Adrenal gland (tissue), 12 donors: ENCODE measurements around the gene TFDP2. TPM values are rescaled to one million over a fixed set of nuclear protein-coding genes. Genes with fewer than 3 reads are reported as not detected.

ENCODE experiments used
- DNase-seq, 7 donors: peaks; one replicate each; pipeline ENCODE4 v3.0.0-alpha.2; 2019 to 2020
- H3K27ac ChIP-seq, 5 donors: fragments of 200-600 bp; sonication (generic) in 4 of 5; 1 replicate in 3 of 5; 2 replicates in 2 of 5; pipeline versions ENCODE4 v1.5.1 to v1.8.0; 2016 to 2020; ENCODE audit warnings: mild to moderate bottlenecking in 1 of 5
- H3K27me3 ChIP-seq: fragments of 200-600 bp; 2 replicates; pipeline ENCODE4 v1.8.0; 2021
- H3K36me3 ChIP-seq, 2 donors: fragments of 200-600 bp; replicated peaks in 1 of 2; 1 replicate in 1 of 2; 2 replicates in 1 of 2; pipeline versions ENCODE4 v1.5.1 to v1.8.0; 2018 to 2022
- H3K4me1 ChIP-seq, 2 donors: fragments of 200-600 bp; replicated peaks in 1 of 2; 1 replicate in 1 of 2; 2 replicates in 1 of 2; pipeline versions ENCODE4 v1.5.1 to v1.8.0; 2018 to 2021
- H3K4me3 ChIP-seq, 4 donors: fragments of 200-600 bp; sonication (generic) in 3 of 4; one replicate each; pipeline ENCODE4 v1.5.1; 2016 to 2018
- H3K9me3 ChIP-seq, 3 donors: fragments of 200-600 bp; sonication (generic) in 1 of 3; replicated peaks in 1 of 3; 1 replicate in 2 of 3; 2 replicates in 1 of 3; pipeline versions ENCODE4 v1.5.1 to v1.8.0; 2016 to 2021
- POLR2A ChIP-seq, 2 donors: fragments of 450-650 bp; IDR thresholded peaks; one replicate each; pipeline ENCODE4 v1.6.1; 2017; ENCODE audit warnings: antibody characterized with exemption in 2 of 2, mild to moderate bottlenecking in 2 of 2, moderate library complexity in 1 of 2
- WGBS, 4 donors: extraction: QIAGEN DNeasy Blood & Tissue Kit in 2 of 4; methylation state at CpG; one replicate each; pipeline versions ENCODE4 v1.1.5 to v1.1.7; 2013 to 2017; 5-methylcytosine and 5-hydroxymethylcytosine counted together
- intact Hi-C, 2 donors: fragments of 100-400 bp; cut with DNase I; formaldehyde crosslinking; loops; one replicate each; pipeline versions ENCODE4 v1.14.1 to v1.15.0; 2022 to 2023
- polyA plus RNA-seq, 3 donors: library from polyadenylated mRNA; stranded (reverse); fragments of 200-250 nt in 2 of 3; fragments of 350-450 nt in 1 of 3; fragmentation: Illumina TruSeq in 1 of 3; extraction: RNeasy Lipid Tissue Mini Kit (QIAGEN cat#74804) in 1 of 3; gene quantifications; one replicate each; pipeline ENCODE4 v1.2.3, GENCODE V29; 2013 to 2014
- total RNA-seq, 9 donors: library from RNA; depleted of rRNA in 4 of 9; stranded (reverse); fragments of >200 nt in 4 of 9; fragments of 120-200 nt in 1 of 9; fragmentation: NEBNext Ultra II Directional in 1 of 9; extraction: Animal tissue kit (Norgen Biotek cat#: 25700) in 1 of 9; gene quantifications; one replicate each; pipeline versions ENCODE4 v1.1.0 to v1.2.4, GENCODE V29; 2013 to 2023
- TF ChIP-seq, protein P1 (sequence below), 6 experiments: fragments of 450-650 bp in 4 of 6; fragments of 200-600 bp in 2 of 6; sonication (generic) in 1 of 6; IDR thresholded peaks; 1 replicate in 5 of 6; 2 replicates in 1 of 6; pipeline versions ENCODE4 v1.5.1 to v1.8.0; 2016 to 2021; ENCODE audit warnings: antibody characterized with exemption in 6 of 6, mild to moderate bottlenecking in 2 of 6, moderate library complexity in 1 of 6
- donor health status: healthy with polysubstance abuse.
- donor health status: Bipolar disorder and iron deficiency.
- donor health status: DM: yes; HTN: yes; CAD: no.
- donor health status: DM: no; HTN: no; CAD: no.
- donor health status: DM: no; HTN: no; CAD: no.
- donor health status: DM: yes; HTN: yes; CAD: no.

Gene TFDP2
- total and polyA plus RNA-seq, 12 donors, result 11.8 to 165 (median 62.0) TPM

DNA sequence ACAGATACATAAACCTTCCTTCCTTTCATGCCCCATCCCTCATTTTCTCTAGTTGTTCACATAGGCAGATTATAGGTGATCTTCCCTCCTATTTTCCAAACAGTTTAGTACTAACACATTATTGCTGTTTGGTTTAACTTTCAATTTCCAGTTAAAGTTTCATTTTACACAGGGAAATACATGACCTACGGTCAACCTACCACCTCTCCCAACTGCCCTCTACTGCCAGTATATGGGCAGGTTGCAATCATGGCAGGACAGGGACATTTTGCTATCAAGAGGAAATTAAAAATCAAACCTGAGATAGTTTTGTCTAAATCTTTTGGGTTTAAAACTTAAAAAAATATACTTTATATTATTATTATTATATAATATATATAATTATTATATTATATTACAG is 26.1 kb upstream of the TFDP2 start:
- peaks cover 0 to 35% of the 10 kb centered on the region in 2 donors for H3K36me3 ChIP-seq
- H3K4me1 ChIP-seq, result no peaks in the 10 kb centered on the region
- WGBS, 4 donors, result 82 to 100% (median 87%) methylated on average over 1 of the region's 1 CpG
- DNase-seq, result no peak
- no peaks in the 10 kb centered on the region for H3K9me3 ChIP-seq
- intact Hi-C loops, result no loop called here
- no peaks in the 10 kb centered on the region for H3K27me3 ChIP-seq
- no peak overlapping the region for H3K27ac ChIP-seq
- no peak for TF ChIP-seq POLR2A (IDR thresholded peaks at IDR 0.05)
- TF ChIP-seq, protein P1, sequence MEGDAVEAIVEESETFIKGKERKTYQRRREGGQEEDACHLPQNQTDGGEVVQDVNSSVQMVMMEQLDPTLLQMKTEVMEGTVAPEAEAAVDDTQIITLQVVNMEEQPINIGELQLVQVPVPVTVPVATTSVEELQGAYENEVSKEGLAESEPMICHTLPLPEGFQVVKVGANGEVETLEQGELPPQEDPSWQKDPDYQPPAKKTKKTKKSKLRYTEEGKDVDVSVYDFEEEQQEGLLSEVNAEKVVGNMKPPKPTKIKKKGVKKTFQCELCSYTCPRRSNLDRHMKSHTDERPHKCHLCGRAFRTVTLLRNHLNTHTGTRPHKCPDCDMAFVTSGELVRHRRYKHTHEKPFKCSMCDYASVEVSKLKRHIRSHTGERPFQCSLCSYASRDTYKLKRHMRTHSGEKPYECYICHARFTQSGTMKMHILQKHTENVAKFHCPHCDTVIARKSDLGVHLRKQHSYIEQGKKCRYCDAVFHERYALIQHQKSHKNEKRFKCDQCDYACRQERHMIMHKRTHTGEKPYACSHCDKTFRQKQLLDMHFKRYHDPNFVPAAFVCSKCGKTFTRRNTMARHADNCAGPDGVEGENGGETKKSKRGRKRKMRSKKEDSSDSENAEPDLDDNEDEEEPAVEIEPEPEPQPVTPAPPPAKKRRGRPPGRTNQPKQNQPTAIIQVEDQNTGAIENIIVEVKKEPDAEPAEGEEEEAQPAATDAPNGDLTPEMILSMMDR (IDR thresholded peaks at IDR 0.05), result no peak
- no peak overlapping the region for H3K4me3 ChIP-seq

DNA sequence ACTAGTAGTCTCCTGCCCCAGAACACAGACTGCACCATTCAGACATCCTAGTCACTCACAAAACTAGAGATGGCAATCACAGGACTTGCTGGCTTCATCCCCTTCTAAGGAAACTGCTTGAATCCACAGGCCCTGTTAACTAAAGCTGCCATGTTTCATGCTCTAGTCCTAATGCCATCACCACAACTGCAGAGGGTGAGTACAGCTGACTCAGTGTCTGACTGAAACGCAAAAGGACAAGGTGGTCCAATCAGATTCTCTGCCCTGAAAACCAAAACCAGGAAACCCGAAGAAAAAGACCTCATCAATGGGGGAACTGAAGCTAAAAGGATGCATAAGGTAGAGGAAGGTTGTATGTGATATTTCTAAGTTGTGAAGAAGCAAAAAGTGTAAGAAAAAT is 25.2 kb upstream of the TFDP2 start:
- 80 to 91% (median 88%) methylated on average over 2 of the region's 2 CpGs for WGBS, 4 donors
- H3K4me3 ChIP-seq, result no peak overlapping the region
- H3K9me3 ChIP-seq, result no peaks in the 10 kb centered on the region
- peaks cover 0 to 35% of the 10 kb centered on the region in 2 donors for H3K36me3 ChIP-seq
- DNase-seq, result no peak
- intact Hi-C loops, result no loop called here
- no peak for TF ChIP-seq POLR2A (IDR thresholded peaks at IDR 0.05)
- TF ChIP-seq, protein P1 (IDR thresholded peaks at IDR 0.05), result no peak
- H3K27ac ChIP-seq, result no peak overlapping the region
- no peaks in the 10 kb centered on the region for H3K27me3 ChIP-seq
- no peaks in the 10 kb centered on the region for H3K4me1 ChIP-seq

DNA sequence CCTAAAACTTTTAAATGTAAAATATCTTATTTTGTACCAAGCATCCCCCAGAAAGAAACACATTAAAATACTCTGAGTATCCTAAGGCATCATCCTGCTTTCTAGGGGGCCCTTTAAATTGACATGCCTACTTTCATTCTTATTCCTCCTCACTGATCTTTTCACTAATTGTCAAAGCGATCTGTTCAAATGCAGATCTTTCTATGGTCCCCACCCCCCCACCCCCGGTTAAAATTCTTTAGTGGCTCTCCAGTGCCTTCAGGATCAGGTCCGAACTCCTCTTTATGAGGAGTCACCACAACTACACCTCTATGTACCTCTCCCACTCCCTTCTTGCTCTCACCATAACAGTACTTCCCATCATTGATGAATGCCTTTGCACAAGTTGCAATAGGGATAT is 19.2 kb upstream of the TFDP2 start:
- 78 to 89% (median 81%) methylated on average over 3 of the region's 3 CpGs for WGBS, 4 donors
- peaks cover 0 to 23% of the 10 kb centered on the region in 2 donors for H3K36me3 ChIP-seq
- no peaks in the 10 kb centered on the region for H3K4me1 ChIP-seq
- intact Hi-C loops, result no loop called here
- TF ChIP-seq POLR2A (IDR thresholded peaks at IDR 0.05), result no peak
- TF ChIP-seq, protein P1 (IDR thresholded peaks at IDR 0.05), result no peak
- H3K27ac ChIP-seq, result no peak overlapping the region
- no peaks in the 10 kb centered on the region for H3K27me3 ChIP-seq
- H3K9me3 ChIP-seq, result no peaks in the 10 kb centered on the region
- no peak overlapping the region for H3K4me3 ChIP-seq
- DNase-seq, result no peak

DNA sequence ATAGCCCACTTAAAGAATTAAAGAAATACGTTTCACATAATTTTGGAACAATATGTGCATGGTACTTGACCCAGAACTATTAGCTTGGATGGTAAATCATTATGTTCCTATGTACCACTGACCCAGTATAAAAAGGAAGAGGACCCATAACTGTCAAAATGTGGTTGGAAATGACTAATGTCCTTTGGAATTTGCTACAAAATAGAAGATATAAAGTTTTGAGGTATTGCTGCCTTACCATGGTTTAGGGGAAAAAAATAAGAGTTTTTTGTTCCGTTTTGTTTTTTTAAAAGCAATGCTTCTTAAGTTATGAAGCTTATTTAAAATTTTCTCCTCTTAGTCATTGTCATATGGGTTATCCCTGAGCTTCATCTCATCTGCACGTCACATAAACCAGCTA is 15.8 kb upstream of the TFDP2 start:
- TF ChIP-seq POLR2A (IDR thresholded peaks at IDR 0.05), result no peak
- TF ChIP-seq, protein P1 (IDR thresholded peaks at IDR 0.05), result no peak
- no peaks in the 10 kb centered on the region for H3K4me1 ChIP-seq
- no peak overlapping the region for H3K27ac ChIP-seq
- WGBS, 4 donors, result 93 to 99% (median 96%) methylated on average over 3 of the region's 3 CpGs
- intact Hi-C loops, result no loop called here
- H3K4me3 ChIP-seq, result no peak overlapping the region
- DNase-seq, result no peak
- H3K36me3 ChIP-seq, result peaks cover 0 to 14% of the 10 kb centered on the region in 2 donors
- no peaks in the 10 kb centered on the region for H3K9me3 ChIP-seq
- H3K27me3 ChIP-seq, result no peaks in the 10 kb centered on the region
